Measurements from ENCODE around the gene PCDHGA1.
A peak's percentile ranks its signal among the peaks of the same experiment; 100 is the strongest.

The PCDHGA1 gene

DNA sequence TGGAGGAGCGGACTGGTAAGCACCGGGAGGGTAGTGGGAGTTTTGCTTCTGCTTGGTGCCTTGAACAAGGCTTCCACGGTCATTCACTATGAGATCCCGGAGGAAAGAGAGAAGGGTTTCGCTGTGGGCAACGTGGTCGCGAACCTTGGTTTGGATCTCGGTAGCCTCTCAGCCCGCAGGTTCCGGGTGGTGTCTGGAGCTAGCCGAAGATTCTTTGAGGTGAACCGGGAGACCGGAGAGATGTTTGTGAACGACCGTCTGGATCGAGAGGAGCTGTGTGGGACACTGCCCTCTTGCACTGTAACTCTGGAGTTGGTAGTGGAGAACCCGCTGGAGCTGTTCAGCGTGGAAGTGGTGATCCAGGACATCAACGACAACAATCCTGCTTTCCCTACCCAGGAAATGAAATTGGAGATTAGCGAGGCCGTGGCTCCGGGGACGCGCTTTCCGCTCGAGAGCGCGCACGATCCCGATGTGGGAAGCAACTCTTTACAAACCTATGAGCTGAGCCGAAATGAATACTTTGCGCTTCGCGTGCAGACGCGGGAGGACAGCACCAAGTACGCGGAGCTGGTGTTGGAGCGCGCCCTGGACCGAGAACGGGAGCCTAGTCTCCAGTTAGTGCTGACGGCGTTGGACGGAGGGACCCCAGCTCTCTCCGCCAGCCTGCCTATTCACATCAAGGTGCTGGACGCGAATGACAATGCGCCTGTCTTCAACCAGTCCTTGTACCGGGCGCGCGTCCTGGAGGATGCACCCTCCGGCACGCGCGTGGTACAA, 146.0 kb downstream of the PCDHGA1 start:
- H3K27ac ChIP-seq (replicated peaks; ENCODE audit: low read length) = peak overlapping the region; percentile 60
- DNase-seq (ENCODE audit: low spot score) = no peak
- no CpG with 5 or more reads among the region's 58 CpGs for WGBS, 2 donors (ENCODE audit: extremely low coverage in 2 of 2, insufficient read length in 2 of 2, insufficient replicate concordance in 1 of 2)

DNA sequence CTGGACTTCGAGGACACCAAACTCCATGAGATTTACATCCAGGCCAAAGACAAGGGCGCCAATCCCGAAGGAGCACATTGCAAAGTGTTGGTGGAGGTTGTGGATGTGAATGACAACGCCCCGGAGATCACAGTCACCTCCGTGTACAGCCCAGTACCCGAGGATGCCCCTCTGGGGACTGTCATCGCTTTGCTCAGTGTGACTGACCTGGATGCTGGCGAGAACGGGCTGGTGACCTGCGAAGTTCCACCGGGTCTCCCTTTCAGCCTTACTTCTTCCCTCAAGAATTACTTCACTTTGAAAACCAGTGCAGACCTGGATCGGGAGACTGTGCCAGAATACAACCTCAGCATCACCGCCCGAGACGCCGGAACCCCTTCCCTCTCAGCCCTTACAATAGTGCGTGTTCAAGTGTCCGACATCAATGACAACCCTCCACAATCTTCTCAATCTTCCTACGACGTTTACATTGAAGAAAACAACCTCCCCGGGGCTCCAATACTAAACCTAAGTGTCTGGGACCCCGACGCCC, 146.8 kb downstream of the PCDHGA1 start:
- Histone ChIP-seq H2BK120ac (ENCODE audit: low read depth, low read length) (no peak overlapping the region), H2BK12ac (ENCODE audit: low read length) (no peak overlapping the region), H2BK5ac (ENCODE audit: low read length) (no peak overlapping the region), H4K91ac (ENCODE audit: low read depth, low read length, poor library complexity) (no peak overlapping the region), H3K4me3 (ENCODE audit: low read length in 2 of 2) (peak overlapping the region in 1 of 2 donors; percentile 84), H3K27ac (replicated peaks; ENCODE audit: low read length) (no peak overlapping the region), H3K4ac (ENCODE audit: low read length) (no peak overlapping the region), H3K9ac (ENCODE audit: low read depth, low read length, poor library complexity) (peak overlapping the region; percentile 2), H3K4me2 (ENCODE audit: insufficient read depth, low read length, poor library complexity, severe bottlenecking) (peak overlapping the region; percentile 95), H3K4me1 (ENCODE audit: control insufficient read depth in 2 of 2, insufficient read depth in 1 of 2, low read depth in 1 of 2, low read length in 2 of 2) (peaks cover 0 to 9% of the 10 kb centered on the region in 2 donors), H2AFZ (ENCODE audit: low read length) (no peak overlapping the region), H3K18ac (ENCODE audit: low read length) (peak overlapping the region; percentile 89), H3K36me3 (replicated peaks in 1 of 2; ENCODE audit: control insufficient read depth in 2 of 2, insufficient read depth in 2 of 2, low read length in 2 of 2) (peaks cover 12 to 37% of the 10 kb centered on the region in 2 donors), H3K27me3 (ENCODE audit: control insufficient read depth in 3 of 3, insufficient read depth in 3 of 3, low read depth in 1 of 3, low read length in 3 of 3) (no peaks in the 10 kb centered on the region), H3K14ac (ENCODE audit: low read length) (no peak overlapping the region), H3K79me1 (ENCODE audit: low read depth, low read length) (peaks cover 14% of the 10 kb centered on the region), H2AK5ac (ENCODE audit: low read depth, low read length) (peak overlapping the region; percentile 82), H3K23ac (ENCODE audit: low read depth, low read length, poor library complexity) (peak overlapping the region; percentile 8), H2BK15ac (ENCODE audit: low read length) (no peak overlapping the region), H4K8ac (ENCODE audit: low read depth, low read length) (no peak overlapping the region), H3K9me3 (replicated peaks in 1 of 2; ENCODE audit: control insufficient read depth in 2 of 2, insufficient read depth in 1 of 2, low read depth in 1 of 2, low read length in 2 of 2) (peaks cover 17 to 42% of the 10 kb centered on the region in 2 donors)
- no CpG with 5 or more reads among the region's 24 CpGs for WGBS, 2 donors (ENCODE audit: extremely low coverage in 2 of 2, insufficient read length in 2 of 2, insufficient replicate concordance in 1 of 2)
- DNase-seq (ENCODE audit: low spot score) = no peak

More for the DNA sequence above, 146.0 kb downstream of the PCDHGA1 start:
- Histone ChIP-seq H3K4me2 (ENCODE audit: insufficient read depth, low read length, poor library complexity, severe bottlenecking) (peak overlapping the region; percentile 95), H3K9ac (ENCODE audit: low read depth, low read length, poor library complexity) (peak overlapping the region; percentile 85), H3K27me3 (ENCODE audit: control insufficient read depth in 3 of 3, insufficient read depth in 3 of 3, low read depth in 1 of 3, low read length in 3 of 3) (no peaks in the 10 kb centered on the region), H3K23ac (ENCODE audit: low read depth, low read length, poor library complexity) (peak overlapping the region; percentile 8), H3K4ac (ENCODE audit: low read length) (no peak overlapping the region), H3K18ac (ENCODE audit: low read length) (peak overlapping the region; percentile 89), H2BK15ac (ENCODE audit: low read length) (no peak overlapping the region), H3K14ac (ENCODE audit: low read length) (peak overlapping the region; percentile 1), H3K9me3 (replicated peaks in 1 of 2; ENCODE audit: control insufficient read depth in 2 of 2, insufficient read depth in 1 of 2, low read depth in 1 of 2, low read length in 2 of 2) (peaks cover 17 to 39% of the 10 kb centered on the region in 2 donors), H3K79me1 (ENCODE audit: low read depth, low read length) (peaks cover 14% of the 10 kb centered on the region), H2BK120ac (ENCODE audit: low read depth, low read length) (no peak overlapping the region), H2BK12ac (ENCODE audit: low read length) (peak overlapping the region; percentile 76), H4K8ac (ENCODE audit: low read depth, low read length) (no peak overlapping the region), H2AK5ac (ENCODE audit: low read depth, low read length) (peak overlapping the region; percentile 82), H4K91ac (ENCODE audit: low read depth, low read length, poor library complexity) (no peak overlapping the region), H2AFZ (ENCODE audit: low read length) (peak overlapping the region; percentile 85), H3K4me1 (ENCODE audit: control insufficient read depth in 2 of 2, insufficient read depth in 1 of 2, low read depth in 1 of 2, low read length in 2 of 2) (peaks cover 0 to 9% of the 10 kb centered on the region in 2 donors), H3K4me3 (ENCODE audit: low read length in 2 of 2) (peak overlapping the region; percentile 44 to 84), H3K36me3 (replicated peaks in 1 of 2; ENCODE audit: control insufficient read depth in 2 of 2, insufficient read depth in 2 of 2, low read length in 2 of 2) (peaks cover 12 to 37% of the 10 kb centered on the region in 2 donors), H2BK5ac (ENCODE audit: low read length) (peak overlapping the region; percentile 44)

- H3K27me3 ChIP-seq (ENCODE audit: control insufficient read depth in 3 of 3, insufficient read depth in 3 of 3, low read depth in 1 of 3, low read length in 3 of 3) = no peaks in the 10 kb centered on the region
- peaks cover 17 to 43% of the 10 kb centered on the region in 2 donors for H3K9me3 ChIP-seq (replicated peaks in 1 of 2; ENCODE audit: control insufficient read depth in 2 of 2, insufficient read depth in 1 of 2, low read depth in 1 of 2, low read length in 2 of 2)
- no peak overlapping the region for H2BK120ac ChIP-seq (ENCODE audit: low read depth, low read length)
- H2BK15ac ChIP-seq (ENCODE audit: low read length) = no peak overlapping the region
- no peak overlapping the region for H3K18ac ChIP-seq (ENCODE audit: low read length)
- no peak overlapping the region for H4K91ac ChIP-seq (ENCODE audit: low read depth, low read length, poor library complexity)
- peaks cover 0 to 9% of the 10 kb centered on the region in 2 donors for H3K4me1 ChIP-seq (ENCODE audit: control insufficient read depth in 2 of 2, insufficient read depth in 1 of 2, low read depth in 1 of 2, low read length in 2 of 2)
- H3K79me1 ChIP-seq (ENCODE audit: low read depth, low read length) = peaks cover 14% of the 10 kb centered on the region
- H3K4ac ChIP-seq (ENCODE audit: low read length) = no peak overlapping the region
- H3K4me2 ChIP-seq (ENCODE audit: insufficient read depth, low read length, poor library complexity, severe bottlenecking) = no peak overlapping the region
- no peak overlapping the region for H3K4me3 ChIP-seq (ENCODE audit: low read length in 2 of 2)
- H3K27ac ChIP-seq (replicated peaks; ENCODE audit: low read length) = no peak overlapping the region
- DNase-seq (ENCODE audit: low spot score) = no peak
- H2BK5ac ChIP-seq (ENCODE audit: low read length) = no peak overlapping the region
- no peak overlapping the region for H4K8ac ChIP-seq (ENCODE audit: low read depth, low read length)
- H3K36me3 ChIP-seq (replicated peaks in 1 of 2; ENCODE audit: control insufficient read depth in 2 of 2, insufficient read depth in 2 of 2, low read length in 2 of 2) = peaks cover 12 to 37% of the 10 kb centered on the region in 2 donors
- no peak overlapping the region for H3K23ac ChIP-seq (ENCODE audit: low read depth, low read length, poor library complexity)
- no peak overlapping the region for H2BK12ac ChIP-seq (ENCODE audit: low read length)
- no peak overlapping the region for H3K9ac ChIP-seq (ENCODE audit: low read depth, low read length, poor library complexity)
- WGBS, 2 donors (ENCODE audit: extremely low coverage in 2 of 2, insufficient read length in 2 of 2, insufficient replicate concordance in 1 of 2) = no CpG with 5 or more reads among the region's 13 CpGs
- H2AFZ ChIP-seq (ENCODE audit: low read length) = no peak overlapping the region
- H2AK5ac ChIP-seq (ENCODE audit: low read depth, low read length) = no peak overlapping the region
- H3K14ac ChIP-seq (ENCODE audit: low read length) = no peak overlapping the region
Observed at GRCh38 chr5:141477815-141478214, 147.5 kb downstream of the PCDHGA1 start.

- no peak overlapping the region for H4K91ac ChIP-seq (ENCODE audit: low read depth, low read length, poor library complexity)
- peaks cover 17 to 47% of the 10 kb centered on the region in 2 donors for H3K9me3 ChIP-seq (replicated peaks in 1 of 2; ENCODE audit: control insufficient read depth in 2 of 2, insufficient read depth in 1 of 2, low read depth in 1 of 2, low read length in 2 of 2)
- no peak overlapping the region for H3K18ac ChIP-seq (ENCODE audit: low read length)
- no peak overlapping the region for H2BK15ac ChIP-seq (ENCODE audit: low read length)
- no CpG with 5 or more reads among the region's 20 CpGs for WGBS, 2 donors (ENCODE audit: extremely low coverage in 2 of 2, insufficient read length in 2 of 2, insufficient replicate concordance in 1 of 2)
- H2AK5ac ChIP-seq (ENCODE audit: low read depth, low read length) = no peak overlapping the region
- H3K23ac ChIP-seq (ENCODE audit: low read depth, low read length, poor library complexity) = no peak overlapping the region
- no peak overlapping the region for H3K14ac ChIP-seq (ENCODE audit: low read length)
- H4K8ac ChIP-seq (ENCODE audit: low read depth, low read length) = no peak overlapping the region
- H3K4ac ChIP-seq (ENCODE audit: low read length) = no peak overlapping the region
- no peak overlapping the region for H2BK12ac ChIP-seq (ENCODE audit: low read length)
- H2AFZ ChIP-seq (ENCODE audit: low read length) = no peak overlapping the region
- H2BK120ac ChIP-seq (ENCODE audit: low read depth, low read length) = no peak overlapping the region
- no peak overlapping the region for H2BK5ac ChIP-seq (ENCODE audit: low read length)
- H3K9ac ChIP-seq (ENCODE audit: low read depth, low read length, poor library complexity) = no peak overlapping the region
- no peak overlapping the region for H3K4me3 ChIP-seq (ENCODE audit: low read length in 2 of 2)
- no peak overlapping the region for H3K4me2 ChIP-seq (ENCODE audit: insufficient read depth, low read length, poor library complexity, severe bottlenecking)
- no peaks in the 10 kb centered on the region for H3K27me3 ChIP-seq (ENCODE audit: control insufficient read depth in 3 of 3, insufficient read depth in 3 of 3, low read depth in 1 of 3, low read length in 3 of 3)
- H3K36me3 ChIP-seq (replicated peaks in 1 of 2; ENCODE audit: control insufficient read depth in 2 of 2, insufficient read depth in 2 of 2, low read length in 2 of 2) = peaks cover 12 to 37% of the 10 kb centered on the region in 2 donors
- no peak overlapping the region for H3K27ac ChIP-seq (replicated peaks; ENCODE audit: low read length)
- no peak for DNase-seq (ENCODE audit: low spot score)
- H3K4me1 ChIP-seq (ENCODE audit: control insufficient read depth in 2 of 2, insufficient read depth in 1 of 2, low read depth in 1 of 2, low read length in 2 of 2) = peaks cover 0 to 11% of the 10 kb centered on the region in 2 donors
- H3K79me1 ChIP-seq (ENCODE audit: low read depth, low read length) = peaks cover 14% of the 10 kb centered on the region
Observed at GRCh38 chr5:141478321-141478945, 148.1 kb downstream of the PCDHGA1 start.

Measured in neuronal stem cell (in vitro differentiated cells).